Esophagus squamous epithelium (tissue), 5 donors: ENCODE data around the gene TNS1. TPM values are rescaled to one million over a fixed set of nuclear protein-coding genes. Genes with fewer than 3 reads are reported as not detected.

Experiments used
- DNase-seq: peaks from one replicate; lab custom pipeline; 2025; lab: John Stamatoyannopoulos, UW
- H3K27ac ChIP-seq, 4 donors: fragments of 200-600 bp; sonication (generic); one replicate each; pipeline ENCODE4 v1.5.1; 2016 to 2019; ENCODE audit warnings: mild to moderate bottlenecking in 1 of 4
- H3K27me3 ChIP-seq, 4 donors: fragments of 200-600 bp; sonication (generic); 1 replicate in 3 of 4; 2 replicates in 1 of 4; pipeline versions ENCODE4 v1.5.1 to v1.6.0; 2017 to 2021; ENCODE audit warnings: antibody characterized with exemption in 1 of 4
- H3K36me3 ChIP-seq, 3 donors: fragments of 200-600 bp; sonication (generic); one replicate each; pipeline ENCODE4 v1.5.1; 2016 to 2019
- H3K4me1 ChIP-seq, 3 donors: fragments of 200-600 bp; sonication (generic); one replicate each; pipeline ENCODE4 v1.5.1; 2017 to 2019
- H3K4me3 ChIP-seq, 4 donors: fragments of 200-600 bp; sonication (generic); 1 replicate in 3 of 4; 2 replicates in 1 of 4; pipeline ENCODE4 v1.5.1; 2016 to 2019; ENCODE audit warnings: mild to moderate bottlenecking in 2 of 4, moderate library complexity in 1 of 4
- H3K9me3 ChIP-seq, 3 donors: fragments of 200-600 bp; sonication (generic); one replicate each; pipeline ENCODE4 v1.5.1; 2016 to 2019
- POLR2A ChIP-seq, 4 donors: fragments of 450-650 bp; IDR thresholded peaks; one replicate each; pipeline ENCODE4 v1.6.1; 2017; ENCODE audit warnings: antibody characterized with exemption in 4 of 4, mild to moderate bottlenecking in 4 of 4, moderate library complexity in 3 of 4
- WGBS, 2 donors: methylation state at CpG; one replicate each; pipeline ENCODE4 v1.1.5; 2018; 5-methylcytosine and 5-hydroxymethylcytosine counted together
- intact Hi-C: fragments of 100-400 bp; cut with DNase I; formaldehyde crosslinking; loops from one replicate; pipeline ENCODE4 v1.15.0; 2022
- total RNA-seq, 4 donors: library from RNA; depleted of rRNA; stranded (reverse); fragments of >200 nt; gene quantifications; one replicate each; pipeline ENCODE4 v1.1.0, GENCODE V29; 2016
- TF ChIP-seq, protein P1 (sequence below), 6 experiments: fragments of 450-650 bp in 4 of 6; fragments of 200-600 bp in 2 of 6; sonication (generic) in 2 of 6; IDR thresholded peaks; one replicate each; pipeline ENCODE4 v1.5.1; 2016 to 2019; ENCODE audit warnings: antibody characterized with exemption in 6 of 6, mild to moderate bottlenecking in 4 of 6, moderate library complexity in 4 of 6
- donor health status: DM: yes; HTN: yes; CAD: no.

TNS1 gene
- total RNA-seq, 4 donors from 2014 or later, result 34.7 to 201 (median 59.2) TPM

DNA sequence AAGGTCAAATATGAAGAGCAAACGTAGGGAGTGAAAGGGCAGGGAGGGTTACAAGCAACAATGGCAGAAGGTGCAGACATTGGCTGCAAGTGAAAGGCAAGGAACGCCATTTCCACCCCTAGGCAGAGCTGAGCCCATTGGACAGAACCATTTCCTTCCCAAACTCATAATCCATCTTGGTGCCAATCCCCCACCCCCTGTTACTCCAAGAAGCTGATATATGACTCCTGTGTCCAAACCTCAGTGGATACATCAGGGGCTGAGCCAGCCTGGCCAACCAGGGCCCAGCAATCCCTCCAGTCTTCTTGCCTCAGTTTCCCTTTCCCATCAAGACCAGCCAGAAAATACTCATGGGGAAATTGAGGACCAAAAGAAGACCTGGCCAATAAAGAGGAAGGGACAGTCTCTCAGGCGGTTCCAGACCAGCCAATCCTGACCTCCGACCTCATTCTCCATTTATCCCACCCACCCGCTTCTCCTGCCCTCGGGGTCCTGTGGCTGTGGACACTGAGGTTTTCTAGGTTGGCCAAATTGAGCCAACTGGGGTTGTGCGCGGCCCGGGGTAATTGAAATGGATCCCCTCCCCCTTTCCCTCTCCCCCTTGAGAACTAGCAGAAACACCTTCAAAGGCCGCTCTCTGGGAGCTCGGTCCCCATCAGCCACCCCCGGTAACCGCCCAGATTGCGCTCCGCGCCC, 24.8 kb downstream of the TNS1 start:
- TF ChIP-seq, protein P1, sequence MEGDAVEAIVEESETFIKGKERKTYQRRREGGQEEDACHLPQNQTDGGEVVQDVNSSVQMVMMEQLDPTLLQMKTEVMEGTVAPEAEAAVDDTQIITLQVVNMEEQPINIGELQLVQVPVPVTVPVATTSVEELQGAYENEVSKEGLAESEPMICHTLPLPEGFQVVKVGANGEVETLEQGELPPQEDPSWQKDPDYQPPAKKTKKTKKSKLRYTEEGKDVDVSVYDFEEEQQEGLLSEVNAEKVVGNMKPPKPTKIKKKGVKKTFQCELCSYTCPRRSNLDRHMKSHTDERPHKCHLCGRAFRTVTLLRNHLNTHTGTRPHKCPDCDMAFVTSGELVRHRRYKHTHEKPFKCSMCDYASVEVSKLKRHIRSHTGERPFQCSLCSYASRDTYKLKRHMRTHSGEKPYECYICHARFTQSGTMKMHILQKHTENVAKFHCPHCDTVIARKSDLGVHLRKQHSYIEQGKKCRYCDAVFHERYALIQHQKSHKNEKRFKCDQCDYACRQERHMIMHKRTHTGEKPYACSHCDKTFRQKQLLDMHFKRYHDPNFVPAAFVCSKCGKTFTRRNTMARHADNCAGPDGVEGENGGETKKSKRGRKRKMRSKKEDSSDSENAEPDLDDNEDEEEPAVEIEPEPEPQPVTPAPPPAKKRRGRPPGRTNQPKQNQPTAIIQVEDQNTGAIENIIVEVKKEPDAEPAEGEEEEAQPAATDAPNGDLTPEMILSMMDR (IDR thresholded peaks at IDR 0.05), result no peak
- TF ChIP-seq POLR2A (IDR thresholded peaks at IDR 0.05), result no peak
- no peaks in the 10 kb centered on the region for H3K36me3 ChIP-seq
- H3K4me3 ChIP-seq, result peak overlapping the region; percentile 32 to 71 (median 50)
- 63 to 67% methylated on average over 8 to 12 of the region's 16 CpGs for WGBS, 2 donors
- DNase-seq, result no peak
- H3K27ac ChIP-seq, result peak overlapping the region; percentile 68 to 94 (median 87)
- H3K27me3 ChIP-seq, result no peaks in the 10 kb centered on the region
- H3K4me1 ChIP-seq, result peaks cover 29 to 82% (median 43%) of the 10 kb centered on the region in 3 donors
- no peaks in the 10 kb centered on the region for H3K9me3 ChIP-seq
- intact Hi-C loops, result no loop called here

DNA sequence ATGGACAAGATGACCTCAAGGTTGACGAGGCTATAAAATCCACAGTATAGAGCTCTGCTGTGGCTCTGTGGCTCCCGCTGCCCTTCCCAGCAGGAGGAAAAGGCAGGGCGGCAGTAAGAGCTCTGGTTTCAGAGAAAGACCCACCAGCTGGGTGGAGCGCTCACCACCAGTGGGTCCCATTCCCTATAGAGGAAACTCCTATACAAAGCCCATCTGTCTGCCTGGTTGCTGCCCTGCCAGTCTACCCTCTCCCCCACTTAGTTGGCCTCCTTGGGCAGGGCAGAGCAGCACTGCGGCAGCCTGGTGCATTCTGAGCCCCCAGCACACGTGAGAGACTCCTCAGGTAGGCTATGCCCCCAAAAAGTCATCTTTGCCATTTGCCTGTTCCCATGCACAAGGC, 26.5 kb downstream of the TNS1 start:
- DNase-seq, result no peak
- Histone ChIP-seq H3K27me3 (no peaks in the 10 kb centered on the region), H3K36me3 (no peaks in the 10 kb centered on the region), H3K27ac (peak overlapping the region in 3 of 4 donors; percentile 78 to 87 (median 87)), H3K9me3 (no peaks in the 10 kb centered on the region), H3K4me3 (no peak overlapping the region), H3K4me1 (peaks cover 27 to 91% (median 43%) of the 10 kb centered on the region in 3 donors)
- intact Hi-C loops, result no loop called here
- TF ChIP-seq, protein P1 (IDR thresholded peaks at IDR 0.05), result no peak
- TF ChIP-seq POLR2A (IDR thresholded peaks at IDR 0.05), result no peak
- WGBS, 2 donors, result 100% methylated on average over 1 to 4 of the region's 6 CpGs

DNA sequence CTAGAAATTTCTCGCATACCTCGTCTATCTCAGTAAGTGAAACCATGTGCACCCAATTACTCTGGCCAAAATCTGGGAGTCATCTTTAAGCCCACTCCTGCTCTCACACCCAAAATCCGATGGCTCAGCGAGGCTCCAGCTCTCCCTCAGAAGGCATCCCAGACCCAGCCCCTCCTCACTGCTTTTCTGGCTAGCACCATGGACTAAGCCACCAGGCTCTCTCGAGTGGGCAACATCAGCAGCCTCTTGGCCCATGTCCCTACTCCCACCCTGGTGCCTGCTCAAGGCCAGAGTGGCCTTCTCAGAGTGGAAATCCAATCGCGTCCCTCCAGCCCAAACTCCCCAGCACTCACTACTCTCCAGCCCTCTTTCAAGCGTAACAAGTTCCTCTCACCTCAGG, 27.2 kb downstream of the TNS1 start:
- H3K9me3 ChIP-seq, result no peaks in the 10 kb centered on the region
- H3K27ac ChIP-seq, result peak overlapping the region in 3 of 4 donors; percentile 78 to 87 (median 87)

DNA sequence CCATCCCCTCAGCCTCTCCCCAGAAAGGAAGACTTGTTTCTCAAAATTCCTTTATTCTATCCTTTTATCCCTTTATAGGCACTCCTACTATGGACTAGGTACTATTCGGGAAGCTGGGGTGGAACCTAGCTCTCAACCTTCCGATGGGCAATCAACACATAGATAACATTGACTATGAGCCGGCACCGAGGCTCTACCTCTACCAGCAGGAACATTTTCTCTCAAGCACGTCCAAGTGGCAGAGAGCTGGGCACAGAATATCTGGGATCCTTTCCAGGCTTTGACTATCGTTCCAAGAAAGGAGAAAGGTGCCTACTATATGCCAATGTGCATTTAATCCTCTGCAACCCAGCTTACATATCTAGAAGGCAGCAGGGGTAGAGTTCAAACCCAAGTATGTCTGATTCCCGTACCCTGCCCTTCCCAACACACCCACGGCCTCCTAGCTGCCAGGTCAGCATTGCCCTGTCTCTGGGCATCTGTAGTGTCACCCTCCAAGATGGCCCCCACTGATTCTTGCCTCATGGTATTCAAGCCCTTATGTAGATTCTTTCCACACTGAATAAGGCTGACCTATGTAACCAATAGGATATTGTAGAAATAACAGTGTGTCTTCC, 28.3 kb downstream of the TNS1 start:
- WGBS, 2 donors, result 26 to 55% methylated on average over 8 of the region's 8 CpGs
- Histone ChIP-seq H3K4me3 (no peak overlapping the region), H3K27me3 (no peaks in the 10 kb centered on the region), H3K4me1 (peaks cover 11 to 76% (median 25%) of the 10 kb centered on the region in 3 donors), H3K27ac (peak overlapping the region in 3 of 4 donors; percentile 78 to 87 (median 87)), H3K36me3 (no peaks in the 10 kb centered on the region), H3K9me3 (no peaks in the 10 kb centered on the region)
- intact Hi-C loops, result no loop called here
- no peak for DNase-seq
- TF ChIP-seq POLR2A (IDR thresholded peaks at IDR 0.05), result no peak
- TF ChIP-seq, protein P1 (IDR thresholded peaks at IDR 0.05), result no peak

More for the DNA sequence above, 27.2 kb downstream of the TNS1 start:
- peaks cover 22 to 88% (median 36%) of the 10 kb centered on the region in 3 donors for H3K4me1 ChIP-seq
- DNase-seq, result no peak
- H3K36me3 ChIP-seq, result no peaks in the 10 kb centered on the region
- WGBS, 2 donors, result 75 to 81% methylated on average over 8 of the region's 8 CpGs
- H3K27me3 ChIP-seq, result no peaks in the 10 kb centered on the region
- H3K4me3 ChIP-seq, result no peak overlapping the region
- TF ChIP-seq, protein P1 (IDR thresholded peaks at IDR 0.05), result no peak
- no peak for TF ChIP-seq POLR2A (IDR thresholded peaks at IDR 0.05)
- intact Hi-C loops, result no loop called here
